Keratinocyte (primary cell): ENCODE measurements around the gene EPHA2.

Source experiments
- CTCF ChIP-seq, 3 experiments: IDR thresholded peaks in 1 of 3; conservative IDR thresholded peaks in 1 of 3; optimal IDR thresholded peaks in 1 of 3; 2 replicates in 2 of 3; 3 replicates in 1 of 3; pipeline versions ENCODE3 to v1.5.1; 2011; ENCODE audit warnings: low read length in 3 of 3, mild to moderate bottlenecking in 3 of 3, moderate library complexity in 2 of 3, control low read depth in 1 of 3, inconsistent platforms in 1 of 3; ENCODE audit not compliant: insufficient read depth in 2 of 3; ENCODE audit errors: extremely low read depth in 1 of 3
- EZH2 ChIP-seq: IDR thresholded peaks from one replicate; pipeline ENCODE4 v1.6.1; 2012; ENCODE audit warnings: inconsistent platforms, mild to moderate bottlenecking, low read length, moderate library complexity

DNA sequence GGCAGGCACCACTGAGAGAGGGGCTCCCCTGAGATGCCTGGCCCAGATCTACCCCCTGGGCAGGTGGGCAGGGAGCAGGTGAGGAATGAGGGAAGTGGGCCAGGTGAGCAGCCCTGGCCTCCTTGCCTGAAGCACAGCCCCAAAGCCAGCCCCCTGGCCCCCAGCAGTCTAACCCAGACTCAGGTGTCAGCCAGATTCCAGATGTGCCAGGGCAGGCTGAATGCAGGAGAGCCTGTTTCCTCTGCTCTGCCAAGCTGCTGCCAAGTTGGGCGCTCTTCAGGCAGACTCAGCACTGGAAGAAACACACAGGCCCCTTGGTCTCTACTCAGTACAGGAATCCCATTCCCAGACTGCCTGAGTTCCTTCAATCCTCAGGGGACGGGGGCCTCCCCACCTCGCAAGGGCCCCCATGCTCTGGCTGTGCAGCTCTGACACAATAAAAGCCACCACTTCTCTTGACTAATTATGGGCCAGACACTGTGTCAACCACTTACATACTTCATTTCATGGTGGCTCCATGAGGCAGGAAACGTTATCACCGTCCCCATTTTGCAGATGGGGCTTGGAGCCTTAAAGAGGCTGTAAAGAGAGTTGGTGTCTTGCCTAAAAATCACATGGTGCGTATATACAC lies 36.2 kb upstream of the EPHA2 start:
- TF ChIP-seq CTCF (optimal IDR thresholded peaks at IDR 0.05 in 1 of 3, IDR thresholded peaks at IDR 0.05 in 1 of 3, conservative IDR thresholded peaks at IDR 0.05 in 1 of 3; ENCODE audit: extremely low read depth in 1 of 3, insufficient read depth in 2 of 3, low read length in 3 of 3) (no peak), EZH2 (no peak)
